H1 (cell line): ENCODE data around the gene DGCR8. TPM values are rescaled to one million over a fixed set of nuclear protein-coding genes. Genes with fewer than 3 reads are reported as not detected.
A peak's percentile ranks its signal among the peaks of the same experiment; 100 is the strongest.
"Not testable (repeated sequence)": the region's sequence is repeated elsewhere in the genome, so short reads cannot be mapped to it uniquely, and the experiment has no call there.

Experiments
- CTCF ChIA-PET: fragments of 300-600 bp; sonication (Branson Sonifier 250); formaldehyde crosslinking; loops from one replicate; lab custom pipeline; 2021; ENCODE audit not compliant: partially characterized antibody; lab: Charles Lee
- POLR2A ChIA-PET: fragments of 300-600 bp; sonication (Branson Sonifier 250); formaldehyde crosslinking; loops from one replicate; lab custom pipeline; 2021; ENCODE audit warnings: inconsistent platforms; ENCODE audit not compliant: partially characterized antibody; lab: Charles Lee
- DNase-seq, 2 experiments: peaks; one replicate each; pipeline versions ENCODE4 v3.0.0 to v3.0.0-alpha.2; 2010 to 2022; ENCODE audit warnings: low spot score in 2 of 2, low read depth in 1 of 2, mixed read lengths in 1 of 2
- FAIRE-seq: peaks from 2 replicates; lab custom pipeline; 2011; peaks lifted over from hg19 to GRCh38; lab: Jason Lieb, UNC
- H2AFZ ChIP-seq: 2 replicates; pipeline ENCODE4 v1.8.1; 2012; ENCODE audit warnings: low read length, inconsistent platforms
- H2AK5ac ChIP-seq: 2 replicates; pipeline ENCODE4 v1.6.1; 2013; ENCODE audit warnings: low read depth, low read length
- H2BK120ac ChIP-seq: replicated peaks from 2 replicates; pipeline ENCODE3; 2013; ENCODE audit warnings: low read depth, low read length, inconsistent platforms
- H2BK12ac ChIP-seq: 2 replicates; pipeline ENCODE4 v1.6.1; 2013; ENCODE audit warnings: low read depth, low read length
- H2BK15ac ChIP-seq: 2 replicates; pipeline ENCODE4 v1.6.1; 2013; ENCODE audit warnings: low read length
- H2BK20ac ChIP-seq: 2 replicates; pipeline ENCODE4 v1.6.1; 2013; ENCODE audit warnings: low read length
- H2BK5ac ChIP-seq: 2 replicates; pipeline ENCODE4 v1.6.1; 2013; ENCODE audit warnings: low read depth, low read length
- H3K14ac ChIP-seq: 2 replicates; pipeline ENCODE4 v1.6.1; 2013; ENCODE audit warnings: inconsistent platforms; ENCODE audit not compliant: insufficient read length
- H3K18ac ChIP-seq: 2 replicates; pipeline ENCODE4 v1.6.1; 2013; ENCODE audit warnings: low read length; ENCODE audit errors: extremely low read depth
- H3K23ac ChIP-seq: 2 replicates; pipeline ENCODE4 v1.6.1; 2013; ENCODE audit warnings: inconsistent platforms; ENCODE audit not compliant: insufficient read length
- H3K23me2 ChIP-seq: 2 replicates; pipeline ENCODE4 v1.6.1; 2013; ENCODE audit warnings: low read depth, low read length
- H3K27ac ChIP-seq: 2 replicates; pipeline ENCODE4 v1.6.1; 2011; ENCODE audit warnings: low read depth, low read length, inconsistent platforms
- H3K27me3 ChIP-seq, 4 experiments: replicated peaks in 1 of 4; 1 replicate in 1 of 4; 2 replicates in 3 of 4; pipeline versions ENCODE4 v1.6.1 to v1.8.1; 2011 to 2013; ENCODE audit warnings: low read length in 3 of 4, mild to moderate bottlenecking in 3 of 4, inconsistent platforms in 2 of 4, mixed read lengths in 2 of 4, moderate library complexity in 1 of 4; ENCODE audit not compliant: control insufficient read depth in 3 of 4, insufficient read depth in 3 of 4; ENCODE audit errors: extremely low read depth in 1 of 4
- H3K36me3 ChIP-seq, 4 experiments: 2 replicates each; pipeline versions ENCODE4 v1.6.1 to v1.8.1; 2011 to 2013; ENCODE audit warnings: mild to moderate bottlenecking in 4 of 4, low read length in 3 of 4, moderate library complexity in 2 of 4, control low read depth in 1 of 4, inconsistent platforms in 1 of 4; ENCODE audit not compliant: insufficient read depth in 4 of 4, control insufficient read depth in 2 of 4
- H3K4ac ChIP-seq: replicated peaks from 2 replicates; pipeline ENCODE3; 2013; ENCODE audit warnings: low read length, low read depth, mixed read lengths, inconsistent platforms; ENCODE audit not compliant: insufficient read length
- H3K4me1 ChIP-seq, 4 experiments: replicated peaks in 1 of 4; 1 replicate in 1 of 4; 2 replicates in 3 of 4; pipeline versions ENCODE4 v1.6.1 to v1.8.1; 2011 to 2013; ENCODE audit warnings: low read length in 3 of 4, inconsistent platforms in 2 of 4, mixed read lengths in 1 of 4; ENCODE audit not compliant: insufficient read depth in 4 of 4, control insufficient read depth in 3 of 4
- H3K4me2 ChIP-seq, 2 experiments: 2 replicates each; pipeline versions ENCODE4 v1.6.1 to v1.8.1; 2011 to 2013; ENCODE audit warnings: low read depth in 2 of 2, low read length in 2 of 2, control low read depth in 1 of 2, inconsistent platforms in 1 of 2, mild to moderate bottlenecking in 1 of 2; ENCODE audit not compliant: insufficient read depth in 1 of 2
- H3K4me3 ChIP-seq, 4 experiments: fragments of 200-600, 300-600 bp in 1 of 4; sonication (generic), shearing (Covaris generic), sonication (Bioruptor Twin) in 1 of 4; 2 replicates each; pipeline versions ENCODE4 v1.5.1 to v1.8.1; 2011 to 2016; ENCODE audit warnings: low read length in 4 of 4, low read depth in 3 of 4, control low read depth in 2 of 4, inconsistent platforms in 2 of 4, mild to moderate bottlenecking in 2 of 4, mixed read lengths in 1 of 4, moderate library complexity in 1 of 4; ENCODE audit not compliant: insufficient read depth in 2 of 4; ENCODE audit errors: extremely low read depth in 1 of 4
- H3K56ac ChIP-seq: replicated peaks from 2 replicates; pipeline ENCODE3; 2013; ENCODE audit warnings: low read depth, mild to moderate bottlenecking, mixed read lengths, low read length, inconsistent platforms; ENCODE audit not compliant: insufficient read length
- H3K79me1 ChIP-seq: 2 replicates; pipeline ENCODE4 v1.6.1; 2013; ENCODE audit warnings: low read depth, low read length, control low read depth
- H3K79me2 ChIP-seq, 2 experiments: 2 replicates each; pipeline versions ENCODE4 v1.6.1 to v1.8.1; 2012 to 2013; ENCODE audit warnings: low read length in 2 of 2, mild to moderate bottlenecking in 2 of 2, inconsistent platforms in 1 of 2; ENCODE audit not compliant: insufficient read depth in 2 of 2, control insufficient read depth in 1 of 2
- H3K9ac ChIP-seq, 4 experiments: replicated peaks in 1 of 4; 1 replicate in 1 of 4; 2 replicates in 3 of 4; pipeline versions ENCODE4 v1.6.1 to v1.8.1; 2011 to 2013; ENCODE audit warnings: low read depth in 3 of 4, low read length in 3 of 4, control low read depth in 2 of 4, mild to moderate bottlenecking in 2 of 4, moderate library complexity in 2 of 4, inconsistent platforms in 1 of 4; ENCODE audit errors: extremely low read depth in 1 of 4
- H3K9me3 ChIP-seq, 2 experiments: 2 replicates each; pipeline versions ENCODE4 v1.6.1 to v1.8.1; 2012 to 2013; ENCODE audit warnings: mild to moderate bottlenecking in 2 of 2, moderate library complexity in 2 of 2, control low read depth in 1 of 2, inconsistent platforms in 1 of 2, low read depth in 1 of 2, low read length in 1 of 2, mixed read lengths in 1 of 2; ENCODE audit not compliant: insufficient read depth in 2 of 2
- H4K20me1 ChIP-seq, 2 experiments: replicated peaks in 1 of 2; 2 replicates each; pipeline versions ENCODE3 to v1.8.1; 2011 to 2013; ENCODE audit warnings: inconsistent platforms in 2 of 2, low read length in 2 of 2, mild to moderate bottlenecking in 1 of 2; ENCODE audit not compliant: insufficient read depth in 2 of 2, control insufficient read depth in 1 of 2
- H4K5ac ChIP-seq: 2 replicates; pipeline ENCODE4 v1.6.1; 2013; ENCODE audit warnings: low read length, low read depth, mixed read lengths, inconsistent platforms; ENCODE audit not compliant: insufficient read length
- H4K8ac ChIP-seq: 2 replicates; pipeline ENCODE4 v1.8.0; 2013; ENCODE audit warnings: mild to moderate bottlenecking, moderate library complexity, low read length, inconsistent platforms; ENCODE audit not compliant: insufficient read depth; ENCODE audit errors: extremely low read depth
- H4K91ac ChIP-seq: replicated peaks from 2 replicates; pipeline ENCODE3; 2013; ENCODE audit warnings: low read length, mixed read lengths, inconsistent platforms; ENCODE audit not compliant: insufficient read length
- WGBS, 2 experiments: shearing (Covaris generic) in 1 of 2; methylation state at CpG; one replicate each; pipeline versions ENCODE4 v1.1.6 to v1.1.7; 2013 to 2015; ENCODE audit warnings: low lambda C conversion rate in 2 of 2, mixed read lengths in 2 of 2, inconsistent platforms in 1 of 2, low coverage in 1 of 2, missing lambda C conversion rate in 1 of 2; ENCODE audit not compliant: insufficient replicate concordance in 2 of 2, insufficient coverage in 1 of 2, insufficient read length in 1 of 2; ENCODE audit errors: extremely low coverage in 1 of 2, missing lambda C conversion rate in 1 of 2; 5-methylcytosine and 5-hydroxymethylcytosine counted together
- polyA plus RNA-seq, 7 experiments: library from polyadenylated mRNA; depleted of rRNA in 3 of 7; stranded (reverse) in 5 of 7; unstranded in 2 of 7; fragments of >200 nt in 5 of 7; fragments of 200-250 nt in 2 of 7; gene quantifications; 1 replicate in 5 of 7; 2 replicates in 1 of 7; 4 replicates in 1 of 7; pipeline versions ENCODE4 v1.2.1 to v1.2.3, GENCODE V29; 2011 to 2013; ENCODE audit warnings: missing spikeins in 2 of 7, mixed read lengths in 2 of 7
- total RNA-seq: library from RNA; stranded (reverse); fragmentation: NEBNext Ultra II Directional; extraction: Animal tissue kit (Norgen Biotek cat#: 25700); gene quantifications from 2 replicates; pipeline ENCODE4 v1.2.1, GENCODE V29; 2021

Gene DGCR8
- total and polyA plus RNA-seq, 2 of the 8 experiments (the other 6 are each of a cell fraction or from before 2014, with no cell fraction given), result 23.7 to 43.7 TPM

GRCh38 chr22:20159531-20159930, 79.5 kb downstream of the DGCR8 start:
- H3K56ac ChIP-seq, H2BK20ac ChIP-seq, H3K27ac ChIP-seq, DNase-seq, H3K14ac ChIP-seq, H3K4ac ChIP-seq, H4K8ac ChIP-seq, H2BK12ac ChIP-seq, H3K18ac ChIP-seq, H2AK5ac ChIP-seq, H3K79me2 ChIP-seq, FAIRE-seq, H3K27me3 ChIP-seq, H4K91ac ChIP-seq, H3K4me1 ChIP-seq, H3K36me3 ChIP-seq, H4K20me1 ChIP-seq, POLR2A ChIA-PET, H3K9me3 ChIP-seq, H4K5ac ChIP-seq, H3K23ac ChIP-seq, H2BK120ac ChIP-seq, H3K9ac ChIP-seq, H3K4me3 ChIP-seq, H2BK5ac ChIP-seq, H3K79me1 ChIP-seq, H2AFZ ChIP-seq: not testable (repeated sequence)
- peak overlapping the region in 1 of 2 experiments; percentile 33; a peak in 1 of 4 replicates for H3K4me2 ChIP-seq
- CTCF ChIA-PET, result interaction anchor here (0.5 to 2.8 kb wide), 19 partner anchors 12 to 561 kb away, joined by 3 to 17 read pairs (median 4); no protein-coding TSS in a partner anchor
- WGBS, 2 experiments, result 85% methylated on average over 6 of the region's 14 CpGs; no CpG with 5 or more reads in 1 of the 2 experiments
- H3K23me2 ChIP-seq, result peaks cover 15% of the 10 kb centered on the region; the same call in 1 of the 2 replicates
- H2BK15ac ChIP-seq, result peak overlapping the region; percentile 61; the same call in 1 of the 2 replicates
